Middle frontal gyrus (tissue), 1 donor: ENCODE results near the gene RAB9B.

Experiments used
- DNase-seq: peaks from one replicate; pipeline ENCODE4 v3.0.0-alpha.2; 2015; ENCODE audit warnings: low spot score; ENCODE audit errors: extremely low spot score

RAB9B gene

DNA sequence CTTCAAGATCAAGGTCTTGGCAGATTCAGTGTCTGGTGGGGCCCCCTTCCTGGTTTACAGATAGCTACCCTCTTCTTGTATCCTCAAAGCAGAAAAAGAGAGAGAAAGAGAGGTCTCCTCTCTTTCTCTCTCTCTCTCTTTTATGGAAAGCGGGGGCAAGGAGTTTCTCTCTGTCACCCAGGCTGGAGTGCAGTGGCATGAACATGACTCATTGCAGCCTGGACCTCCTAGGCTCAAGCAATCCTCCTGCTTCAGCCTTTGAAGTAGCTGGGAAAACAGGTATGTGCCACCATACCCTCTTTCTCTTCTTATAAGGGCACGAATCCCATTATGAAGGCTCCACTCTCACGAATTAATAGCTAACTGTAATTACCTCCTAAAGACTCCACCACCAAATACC is 20.2 kb downstream of the RAB9B start:
- DNase-seq, result no peak

DNA sequence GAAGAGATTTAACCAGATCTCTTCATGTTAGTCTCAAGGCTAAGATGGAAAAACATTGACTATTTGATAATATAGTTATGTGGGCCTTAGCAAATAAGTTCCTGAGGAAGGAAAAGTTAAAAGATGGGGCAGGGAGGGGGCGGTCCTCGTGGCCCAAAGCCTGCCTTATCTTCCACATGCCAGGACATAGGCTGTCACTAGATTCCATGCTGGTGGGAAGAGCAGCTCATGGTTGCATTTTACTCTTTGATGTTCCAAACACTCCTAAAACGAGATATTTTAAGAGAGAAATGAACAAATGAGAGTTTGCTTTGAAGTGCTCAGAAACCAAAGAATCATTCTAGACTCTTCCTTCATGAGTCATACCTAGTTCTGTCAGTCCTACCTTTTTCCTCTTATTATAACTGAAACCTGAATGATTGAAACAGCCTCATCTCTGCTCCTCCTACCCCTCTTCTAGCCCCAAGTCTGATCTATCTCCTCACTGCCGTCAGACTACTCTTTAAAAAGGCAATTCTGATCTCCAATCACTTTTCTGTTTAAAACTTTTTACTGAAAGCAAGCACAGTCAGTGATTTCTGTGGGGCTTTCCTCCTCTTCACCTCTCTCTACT is 25.1 kb downstream of the RAB9B start:
- no peak for DNase-seq

DNA sequence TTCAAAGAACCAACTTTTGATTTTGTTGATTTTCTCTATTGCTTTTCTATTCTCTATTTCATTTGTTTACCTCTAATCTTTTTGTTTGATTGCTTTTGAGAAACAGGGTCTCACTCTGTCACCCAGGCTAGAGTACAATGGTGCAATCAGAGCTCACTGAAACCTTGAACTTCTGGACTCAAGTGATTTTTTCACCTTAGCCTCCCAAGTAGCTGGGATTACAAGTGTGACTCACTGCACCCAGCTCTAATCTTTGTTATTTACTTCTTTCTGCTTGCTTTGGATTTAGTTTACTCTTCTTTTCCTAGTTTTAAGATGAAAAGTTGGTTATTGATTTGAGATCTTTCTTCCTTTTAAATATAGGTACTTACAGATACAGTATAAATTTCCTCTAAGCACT is 26.2 kb downstream of the RAB9B start:
- DNase-seq, result no peak

DNA sequence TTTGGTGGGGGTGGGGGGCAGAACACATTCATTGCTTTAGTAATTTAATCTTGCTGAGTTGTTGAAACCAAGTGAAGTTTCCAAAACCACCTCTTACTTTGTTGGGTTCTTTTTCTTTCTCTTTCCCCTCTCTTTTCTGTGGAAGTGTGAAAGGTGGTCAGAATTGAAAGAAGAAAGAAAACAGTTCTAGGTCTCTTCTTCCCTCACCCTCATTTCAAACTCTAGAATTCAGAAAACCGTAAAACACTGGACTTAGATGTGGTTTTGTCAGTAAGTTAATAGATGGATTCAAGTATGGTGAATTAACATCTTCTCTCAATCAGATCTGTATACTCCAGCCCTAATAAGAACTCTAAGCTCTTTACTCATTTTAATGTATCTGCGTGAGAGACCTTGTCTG is 31.7 kb downstream of the RAB9B start:
- no peak for DNase-seq

DNA sequence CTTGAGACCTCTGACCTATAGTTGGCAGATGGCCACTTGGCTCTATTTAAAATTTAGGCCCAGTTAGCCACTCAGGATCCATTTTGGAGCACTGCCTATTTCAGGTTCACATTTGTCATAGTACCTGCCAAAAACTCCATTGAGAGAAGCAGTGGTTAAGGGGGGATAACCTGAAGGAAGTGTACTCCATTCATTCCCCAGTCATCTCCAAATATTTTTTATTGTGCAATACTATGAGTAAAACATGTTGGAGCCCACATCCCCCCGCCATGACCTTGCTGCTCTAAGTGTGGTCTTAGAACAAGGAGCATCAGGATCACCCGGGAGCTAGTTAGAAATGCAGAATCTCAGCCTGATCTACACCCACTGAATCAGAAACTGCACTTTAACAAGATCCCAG is 34.4 kb downstream of the RAB9B start:
- DNase-seq, result no peak

DNA sequence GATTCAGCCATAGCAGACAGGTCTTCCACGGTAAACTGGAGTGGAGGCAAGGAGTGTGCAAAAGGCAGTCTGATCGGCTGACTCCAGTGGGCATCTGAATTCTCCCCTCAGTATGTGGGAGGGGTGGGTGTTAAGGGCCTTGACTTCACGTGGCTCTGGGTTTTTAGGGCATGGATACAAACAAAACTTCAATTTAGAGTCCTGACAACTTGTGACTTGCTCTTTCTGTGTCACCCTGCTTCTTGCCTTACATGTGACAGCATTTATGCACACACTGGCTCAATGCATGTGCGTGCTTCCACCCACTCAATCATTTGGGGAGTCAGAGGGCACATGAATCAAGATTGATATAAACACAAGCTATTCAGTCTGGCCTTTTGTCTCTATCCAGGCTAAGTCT is 37.9 kb downstream of the RAB9B start:
- DNase-seq, result no peak

DNA sequence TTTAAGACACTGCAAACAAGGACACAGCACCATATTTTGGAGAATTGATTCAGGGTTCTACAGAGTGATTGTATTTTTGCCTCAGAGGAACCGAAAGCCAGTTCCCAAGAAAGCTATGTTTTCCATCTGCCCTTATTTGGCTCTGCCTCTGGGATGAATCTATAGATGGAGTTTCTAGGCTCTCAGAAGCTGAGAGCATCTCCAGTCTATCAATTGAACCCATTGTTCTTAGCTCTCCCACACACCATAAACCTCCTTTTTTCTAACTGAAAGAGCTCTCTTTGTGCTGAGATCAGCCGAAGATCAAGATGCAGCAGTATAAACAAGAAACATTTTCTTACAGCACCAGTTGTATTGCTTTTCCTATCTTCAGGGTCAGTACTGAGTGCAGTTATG is 38.5 kb downstream of the RAB9B start:
- DNase-seq, result no peak

DNA sequence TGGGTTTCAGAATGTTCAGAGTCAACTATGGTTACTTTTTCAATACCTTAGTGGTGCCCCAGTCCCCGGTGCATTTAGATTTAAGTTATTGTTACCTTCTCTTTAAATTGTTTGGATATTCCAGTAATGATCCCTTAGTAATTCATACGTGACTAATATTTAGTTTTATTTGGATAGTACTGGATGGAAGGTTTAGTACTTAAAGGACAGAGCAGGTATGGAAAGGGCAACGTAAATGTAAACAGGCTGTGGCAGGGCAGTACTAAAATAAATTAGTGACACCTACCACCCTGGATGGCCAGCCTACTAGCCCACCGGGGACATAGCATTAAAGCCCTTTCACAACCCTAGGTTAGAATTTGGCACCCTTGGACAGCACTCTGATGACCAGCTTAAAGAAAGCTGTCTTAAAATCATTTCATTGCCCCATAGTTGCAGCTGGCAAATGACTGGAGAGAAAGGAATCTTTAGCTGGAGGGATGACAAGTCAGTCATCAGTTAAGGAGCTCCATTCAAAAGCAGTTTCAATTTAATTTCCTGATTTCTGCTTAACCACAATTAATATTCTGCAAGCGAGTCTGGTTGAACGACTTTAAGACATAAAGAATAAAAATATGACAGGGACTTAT is 39.0 kb downstream of the RAB9B start:
- no peak for DNase-seq

DNA sequence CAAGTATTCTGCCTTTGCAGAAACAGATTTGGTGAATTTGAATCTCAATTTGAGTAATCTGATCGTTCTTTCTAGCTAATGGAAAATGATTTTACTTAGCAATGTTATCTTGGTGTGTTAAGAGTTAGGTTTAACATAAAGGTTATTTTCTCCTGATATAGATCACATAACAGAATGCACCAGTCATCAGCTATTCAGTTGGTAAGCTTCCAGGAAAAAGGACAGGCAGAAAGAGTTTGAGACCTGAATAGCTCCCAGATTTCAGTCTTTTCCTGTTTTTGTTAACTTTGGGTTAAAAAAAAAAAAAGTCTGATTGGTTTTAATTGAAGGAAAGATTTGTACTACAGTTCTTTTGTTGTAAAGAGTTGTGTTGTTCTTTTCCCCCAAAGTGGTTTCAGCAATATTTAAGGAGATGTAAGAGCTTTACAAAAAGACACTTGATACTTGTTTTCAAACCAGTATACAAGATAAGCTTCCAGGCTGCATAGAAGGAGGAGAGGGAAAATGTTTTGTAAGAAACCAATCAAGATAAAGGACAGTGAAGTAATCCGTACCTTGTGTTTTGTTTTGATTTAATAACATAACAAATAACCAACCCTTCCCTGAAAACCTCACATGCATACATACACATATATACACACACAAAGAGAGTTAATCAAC is 40.1 kb downstream of the RAB9B start:
- DNase-seq, result no peak

DNA sequence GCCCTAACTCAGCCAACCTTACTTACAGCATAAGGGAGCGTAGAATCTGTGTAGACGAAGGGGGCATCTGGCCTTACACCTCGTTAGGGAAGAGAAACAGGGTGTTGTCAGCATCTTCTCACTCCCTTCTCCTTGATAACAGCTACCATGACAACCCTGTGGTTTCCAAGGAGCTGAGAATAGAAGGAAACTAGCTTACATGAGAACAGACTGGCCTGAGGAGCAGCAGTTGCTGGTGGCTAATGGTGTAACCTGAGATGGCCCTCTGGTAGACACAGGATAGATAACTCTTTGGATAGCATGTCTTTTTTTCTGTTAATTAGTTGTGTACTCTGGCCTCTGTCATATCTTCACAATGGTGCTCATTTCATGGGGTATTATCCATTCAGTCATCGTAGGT is 40.8 kb downstream of the RAB9B start:
- DNase-seq, result no peak

DNA sequence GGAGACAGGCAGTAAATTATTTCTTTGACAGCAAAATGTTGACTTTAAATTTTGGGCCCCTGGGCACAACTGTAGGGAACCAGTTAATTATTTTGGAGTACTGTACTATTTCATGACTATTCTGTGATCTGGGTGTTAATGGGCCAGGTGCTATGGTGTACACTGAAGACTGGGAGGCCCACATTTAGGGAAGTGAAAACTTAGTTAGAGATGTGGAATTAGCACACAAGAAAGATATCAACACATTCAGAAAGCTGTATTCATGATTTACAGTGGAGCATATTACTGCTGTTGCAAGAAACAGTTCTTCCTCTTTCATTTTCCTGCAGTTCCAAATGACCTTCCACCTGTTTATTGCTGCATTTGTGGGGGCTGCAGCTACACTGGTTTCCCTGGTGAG is 43.1 kb downstream of the RAB9B start:
- no peak for DNase-seq

DNA sequence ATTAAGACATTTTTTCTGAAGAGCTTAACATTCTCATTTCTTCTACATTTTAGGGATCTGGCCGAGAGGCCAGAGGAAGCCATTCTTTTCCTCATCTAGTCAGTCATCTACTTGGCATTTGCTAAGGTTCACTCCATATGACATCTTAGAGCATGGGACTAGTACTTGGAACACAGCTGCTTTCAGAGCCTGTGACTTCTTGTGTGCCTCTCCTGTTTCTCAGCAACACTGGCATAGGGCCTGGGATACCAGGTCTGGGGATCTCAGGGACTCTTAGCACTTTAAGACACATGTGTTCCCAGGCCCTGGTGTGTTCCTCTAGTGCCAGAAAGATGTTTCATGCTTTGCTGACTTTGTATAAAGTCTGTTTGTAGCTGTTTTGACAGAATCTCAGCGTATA is 48.1 kb downstream of the RAB9B start:
- DNase-seq, result no peak

DNA sequence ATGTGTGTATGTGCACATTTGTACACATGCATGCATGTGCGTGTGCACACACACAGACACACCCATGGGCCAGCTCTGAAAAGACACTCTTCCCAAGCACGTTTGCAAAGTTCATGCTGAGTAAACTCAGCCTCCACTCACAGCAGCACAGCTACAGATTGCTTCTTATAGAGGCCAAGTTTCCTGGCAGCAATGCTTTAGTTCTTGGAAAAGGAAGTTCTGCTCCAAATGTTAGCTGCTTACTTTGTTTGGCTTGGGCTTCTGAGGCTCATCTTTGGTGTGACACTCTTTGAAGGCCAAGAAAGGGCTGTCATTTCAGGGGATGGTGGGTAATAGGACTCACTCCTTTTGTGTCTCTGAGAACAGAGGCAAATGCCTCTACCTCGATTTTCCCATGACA is 48.9 kb downstream of the RAB9B start:
- DNase-seq, result no peak

DNA sequence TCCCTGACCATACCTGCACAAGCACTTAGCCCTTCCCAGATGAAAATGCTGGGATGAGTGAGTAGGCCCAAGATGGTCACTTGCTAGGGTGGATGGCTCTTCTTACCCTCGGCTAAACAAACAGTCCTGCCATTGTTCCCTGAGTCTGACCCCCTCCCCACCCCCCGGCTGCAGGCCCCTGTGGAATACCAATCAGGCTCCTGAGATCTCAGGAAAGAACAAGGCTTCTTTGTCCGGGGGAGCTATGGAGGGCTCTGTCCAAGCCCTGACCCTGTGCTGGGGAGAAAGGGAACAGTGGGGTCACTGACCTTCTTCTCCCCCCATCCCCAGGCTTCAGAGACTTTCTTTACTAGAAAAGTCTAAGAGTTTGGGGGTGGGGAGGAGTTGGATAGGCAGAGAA is 49.4 kb downstream of the RAB9B start:
- DNase-seq, result no peak

DNA sequence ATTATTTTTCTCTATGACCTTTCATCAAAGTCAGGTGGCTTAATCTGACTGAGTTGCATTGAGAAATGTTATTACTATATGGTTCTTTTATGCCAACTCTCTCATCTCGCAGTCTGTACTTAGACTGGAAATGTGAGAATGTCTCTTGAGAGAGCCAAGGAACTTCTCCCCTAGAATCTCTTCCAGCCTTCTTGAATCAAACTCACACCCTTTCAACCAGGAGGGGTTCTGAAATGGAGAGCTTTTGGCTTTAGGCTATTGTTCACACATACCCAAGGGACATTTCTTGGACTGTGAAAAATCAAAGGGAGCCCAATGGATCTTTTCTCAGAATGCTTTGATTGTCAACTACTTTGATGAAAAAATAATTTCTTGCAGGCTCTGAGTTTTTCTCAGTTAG is 50.4 kb downstream of the RAB9B start:
- no peak for DNase-seq

DNA sequence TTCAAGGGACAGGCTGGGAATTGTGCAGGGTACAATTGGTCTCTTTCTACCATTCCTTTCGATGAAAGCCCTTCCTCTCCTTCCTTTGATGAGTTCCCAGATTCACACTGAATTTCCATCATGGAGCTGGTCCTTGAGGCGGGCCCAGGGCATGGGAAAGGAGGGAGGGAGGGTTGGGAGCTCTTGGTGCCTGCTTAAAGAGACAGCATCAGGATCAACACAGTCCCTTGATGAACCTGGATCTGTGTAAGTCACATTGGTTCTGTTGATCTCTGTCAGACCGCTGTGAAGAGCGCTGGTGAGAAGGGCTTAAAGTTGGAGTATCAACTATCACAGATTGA is 51.0 kb downstream of the RAB9B start:
- no peak for DNase-seq

DNA sequence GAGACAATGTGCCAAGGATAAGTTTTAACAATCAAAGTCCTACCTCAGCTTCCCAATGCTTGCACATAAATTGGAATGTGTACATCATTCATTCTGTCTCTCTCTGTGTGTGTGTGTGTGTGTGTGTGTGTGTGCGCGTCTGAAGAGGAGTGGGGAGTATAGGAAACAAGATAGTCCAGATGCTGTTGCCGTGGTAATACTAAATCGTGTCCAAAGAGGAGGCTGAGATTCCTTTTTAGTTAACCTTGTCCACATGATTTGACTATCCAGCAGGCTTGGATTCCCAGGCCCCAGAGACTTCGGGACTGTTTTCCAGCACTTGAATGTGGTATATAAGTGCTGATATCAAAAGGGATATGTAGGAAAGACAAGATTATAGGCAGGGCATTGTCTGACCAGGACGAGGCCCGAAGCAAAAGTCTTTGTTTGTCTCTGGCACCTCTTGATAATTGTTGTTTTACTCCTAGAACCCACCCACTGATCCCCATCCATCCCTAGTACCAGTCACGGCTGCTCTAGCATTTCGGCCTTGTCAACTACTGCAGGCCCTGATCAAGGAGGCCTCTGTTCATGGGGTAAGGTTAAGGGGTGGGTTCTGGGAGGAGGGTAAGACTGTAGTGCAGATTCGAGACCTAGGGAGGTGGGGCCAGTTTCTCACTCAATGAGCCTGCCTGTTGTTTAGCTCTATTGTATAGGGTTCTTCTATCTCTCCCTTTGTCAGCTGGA is 51.6 kb downstream of the RAB9B start:
- peak; percentile 29 for DNase-seq

DNA sequence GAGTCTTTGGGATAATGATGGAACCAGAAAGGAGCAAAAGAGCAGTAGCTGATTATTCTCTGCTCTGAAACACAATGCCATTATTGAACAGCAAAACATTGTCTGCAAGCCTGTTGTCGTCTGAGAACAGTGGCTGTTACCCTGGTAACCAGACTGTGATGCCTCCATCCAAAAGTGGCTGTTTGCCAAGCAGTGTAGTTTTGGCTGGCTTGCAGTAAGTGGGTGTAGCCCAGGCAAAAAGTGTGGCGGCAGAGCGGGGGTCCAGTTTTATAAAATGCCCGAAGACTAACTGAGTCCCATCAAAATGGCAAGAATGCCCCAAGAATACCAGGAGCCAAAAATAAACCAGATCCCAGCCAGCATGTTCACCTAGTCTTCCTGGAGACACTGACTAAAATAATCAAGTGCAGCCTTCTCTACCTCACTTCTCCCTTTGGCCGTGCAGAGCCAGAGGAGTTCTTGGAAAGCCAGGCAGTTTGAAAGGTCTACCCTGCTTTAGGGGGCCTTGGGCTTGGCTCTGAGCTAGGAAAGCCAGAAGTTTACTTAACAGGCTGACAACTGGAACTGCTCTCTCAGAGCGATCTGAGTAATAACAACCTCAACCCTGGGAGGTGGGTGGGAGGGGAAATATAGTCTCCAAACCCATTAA is 52.8 kb downstream of the RAB9B start:
- DNase-seq, result no peak

DNA sequence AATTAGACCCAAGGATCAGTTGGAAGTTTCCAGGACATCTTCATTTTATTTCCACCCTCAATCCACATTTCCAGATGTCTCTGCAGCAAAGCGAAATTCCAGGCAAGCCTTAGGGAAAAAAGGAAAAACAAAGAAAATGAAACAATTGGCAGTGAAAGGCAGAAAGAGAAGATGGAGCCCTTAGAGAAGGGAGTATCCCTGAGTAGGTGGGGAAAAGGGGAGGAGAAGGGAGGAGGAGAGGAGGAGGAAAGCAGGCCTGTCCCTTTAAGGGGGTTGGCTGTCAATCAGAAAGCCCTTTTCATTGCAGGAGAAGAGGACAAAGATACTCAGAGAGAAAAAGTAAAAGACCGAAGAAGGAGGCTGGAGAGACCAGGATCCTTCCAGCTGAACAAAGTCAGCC is 55.5 kb downstream of the RAB9B start, which contains the start of gene PLP1:
TSS of gene PLP1 (plus strand) at position 295 of the 400 bp plus-strand sequence. CDS start 156 bp downstream, outside the sequence.
- DNase-seq, result no peak

DNA sequence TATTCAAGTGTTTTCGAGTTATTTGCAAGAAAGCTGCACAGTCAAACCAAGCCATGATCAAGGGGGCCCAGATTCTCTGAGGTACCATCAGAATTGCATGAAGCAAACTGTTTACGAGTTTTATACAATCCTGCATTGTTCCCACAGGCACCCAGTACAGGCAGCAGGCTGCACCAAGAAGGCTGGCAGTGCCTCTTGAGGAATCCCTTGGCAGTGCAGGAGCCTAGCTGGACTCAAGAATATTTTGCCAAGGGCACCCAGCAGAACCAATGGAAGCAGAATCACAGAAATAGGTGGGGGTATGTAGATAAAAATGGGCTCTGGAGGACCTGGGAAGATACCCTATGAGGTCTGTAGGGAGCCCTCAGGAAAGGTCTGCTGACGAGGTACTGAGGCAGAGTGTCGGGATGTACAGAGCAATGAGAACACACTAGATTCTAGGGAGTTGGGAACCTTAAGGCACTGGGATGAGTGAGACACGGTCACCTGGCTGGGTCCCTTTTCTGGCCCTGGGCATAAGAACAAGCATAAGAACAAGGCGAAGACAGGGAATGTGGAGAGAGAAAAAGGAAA is 57.9 kb downstream of the RAB9B start:
- peak; percentile 39 for DNase-seq

DNA sequence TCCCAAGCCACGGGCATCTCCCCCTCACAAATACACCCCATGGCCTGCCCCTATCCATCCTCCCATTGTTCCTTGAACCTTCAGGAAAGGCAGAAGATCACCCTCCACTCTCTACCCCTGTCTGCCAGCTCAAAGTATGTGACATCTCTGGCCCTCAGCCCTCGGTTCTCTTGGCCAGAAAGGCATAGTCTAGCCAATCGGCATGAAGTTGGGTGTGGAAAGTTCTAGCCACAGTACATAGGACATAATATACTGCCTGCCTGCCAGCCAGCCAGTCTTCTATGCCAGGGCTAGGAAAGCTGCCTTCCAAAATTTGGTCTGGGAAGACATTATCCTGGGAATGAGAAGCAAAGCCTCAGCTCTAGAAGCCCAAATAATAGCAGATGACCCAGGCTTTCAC is 58.6 kb downstream of the RAB9B start:
- no peak for DNase-seq
